HG03135 (cell line): ENCODE measurements around the gene PLVAP.

Experiments
- ATAC-seq: cut with Tn5 transposase; IDR thresholded peaks from one replicate; pipeline ENCODE4 v1.9.1; 2021; ENCODE audit warnings: mild to moderate bottlenecking, moderate library complexity; ENCODE audit not compliant: unreplicated experiment

PLVAP gene

DNA sequence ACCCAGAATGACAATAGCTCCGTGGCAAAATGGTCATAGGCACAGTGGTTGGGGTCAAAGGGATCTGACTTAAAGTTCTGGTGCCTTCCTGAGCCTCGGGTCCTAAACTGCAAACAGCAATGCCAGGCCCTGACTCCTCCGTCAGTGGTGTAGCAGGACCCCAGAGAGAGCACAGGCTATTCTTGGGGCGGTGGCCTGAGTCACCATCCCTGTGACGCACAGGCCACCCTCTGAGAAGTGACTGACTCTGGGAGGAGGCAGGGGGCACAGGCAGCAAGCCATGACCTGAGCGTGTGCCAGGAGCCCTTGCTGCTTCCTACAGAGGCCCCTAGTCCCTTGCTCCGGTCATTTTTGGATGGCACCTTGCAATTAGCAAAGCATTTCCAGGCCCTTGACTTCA, 18.7 kb downstream of the PLVAP start:
- no peak for ATAC-seq

DNA sequence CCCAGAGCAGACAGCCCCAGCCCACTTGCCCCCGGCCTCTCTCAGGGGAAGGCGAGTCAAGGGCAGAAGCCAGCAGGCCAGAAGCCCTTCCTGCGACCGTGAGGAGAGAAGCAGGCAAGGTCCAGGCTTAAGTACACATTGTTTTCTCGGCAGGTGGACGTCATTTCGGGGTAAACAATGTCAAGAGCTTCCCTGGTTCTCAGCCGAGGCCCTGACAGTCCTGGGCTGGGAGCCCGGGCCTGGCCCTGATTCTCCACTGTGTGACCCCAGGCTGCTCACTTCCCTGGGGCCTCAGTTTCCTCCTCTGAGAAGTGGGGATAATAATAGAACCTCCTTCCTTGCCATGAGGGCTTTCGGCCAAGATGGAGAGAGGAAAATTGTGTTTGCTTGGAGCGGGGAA, 19.4 kb downstream of the PLVAP start:
- no peak for ATAC-seq

DNA sequence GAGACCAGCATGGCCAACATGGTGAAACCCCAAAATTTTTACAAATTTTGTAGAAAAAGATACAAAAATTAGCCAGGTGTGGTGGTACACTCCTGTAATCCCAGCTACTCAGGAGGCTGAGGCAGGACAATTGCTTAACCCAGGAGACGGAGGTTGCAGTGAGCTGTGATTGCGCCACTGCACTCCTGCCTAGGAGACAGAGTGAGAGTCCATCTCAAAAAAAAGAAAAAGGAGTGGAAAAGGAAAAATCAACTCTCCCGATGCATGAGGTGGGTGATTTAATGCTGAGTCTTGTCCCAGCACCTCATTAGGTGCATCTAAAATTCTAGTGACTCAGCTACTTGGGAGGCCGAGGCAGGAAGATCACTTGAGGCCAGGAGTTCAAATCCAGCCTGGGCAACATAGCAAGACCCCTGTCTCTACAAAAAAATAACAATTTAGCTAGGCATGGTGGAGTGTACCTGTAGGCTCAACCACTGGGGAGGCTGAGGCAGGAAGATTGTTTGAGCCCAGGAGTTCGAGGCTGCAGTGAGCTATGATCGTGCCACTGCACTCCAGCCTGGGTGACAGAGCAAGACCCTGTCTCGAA, 20.0 kb downstream of the PLVAP start:
- no peak for ATAC-seq

DNA sequence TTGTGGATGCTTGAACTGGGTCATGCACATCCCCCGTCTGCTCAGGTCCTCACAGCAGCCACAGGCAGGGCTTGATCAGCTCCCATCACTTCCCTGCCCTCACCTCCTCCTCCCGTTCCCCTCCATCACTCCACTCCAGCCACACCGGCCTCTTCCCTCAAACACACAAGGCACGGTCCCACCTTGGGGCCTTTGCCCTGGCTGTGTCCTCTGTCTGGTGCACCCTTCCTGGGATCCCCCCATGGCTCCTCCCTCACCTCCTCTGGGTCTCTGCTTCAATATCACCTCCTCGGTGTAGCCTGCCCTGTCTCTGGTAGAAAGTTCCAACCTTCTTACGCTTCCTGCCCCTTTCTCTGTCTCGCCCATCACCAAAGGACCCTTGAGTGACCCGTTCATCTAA, 23.8 kb downstream of the PLVAP start:
- ATAC-seq = no peak

DNA sequence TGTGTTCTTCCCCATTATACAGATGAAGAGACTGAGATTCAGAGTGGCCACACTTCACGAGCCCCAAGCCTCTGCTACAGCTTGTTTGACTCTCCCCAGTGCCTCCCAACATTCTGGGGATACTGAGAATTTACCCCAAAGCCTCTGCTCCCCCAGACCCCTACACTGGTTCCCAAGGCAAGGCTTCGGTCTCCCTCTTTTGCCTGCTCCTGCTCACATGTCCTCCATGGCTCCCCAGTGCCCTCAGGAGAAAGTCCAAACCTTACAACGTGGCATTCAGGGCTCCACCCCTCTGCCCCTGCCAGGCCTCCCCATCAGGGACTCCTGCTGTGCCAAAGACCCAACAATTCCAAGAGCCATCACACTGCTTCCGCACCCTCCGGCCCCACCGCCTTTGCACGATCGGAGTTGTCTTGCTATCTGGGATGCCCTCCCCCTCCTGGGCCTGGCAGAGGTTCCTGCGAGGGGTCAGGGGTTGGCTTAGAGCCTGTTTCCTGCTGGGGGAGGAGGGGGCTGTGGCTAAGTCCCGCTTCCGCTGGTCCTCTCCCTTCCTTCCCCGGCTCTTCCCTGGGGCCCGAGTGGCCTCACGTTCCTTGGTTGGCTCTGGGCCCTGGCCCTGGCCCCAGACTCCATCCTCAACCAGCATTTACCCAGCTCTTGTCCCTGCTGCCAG, 24.4 kb downstream of the PLVAP start:
- no peak for ATAC-seq

DNA sequence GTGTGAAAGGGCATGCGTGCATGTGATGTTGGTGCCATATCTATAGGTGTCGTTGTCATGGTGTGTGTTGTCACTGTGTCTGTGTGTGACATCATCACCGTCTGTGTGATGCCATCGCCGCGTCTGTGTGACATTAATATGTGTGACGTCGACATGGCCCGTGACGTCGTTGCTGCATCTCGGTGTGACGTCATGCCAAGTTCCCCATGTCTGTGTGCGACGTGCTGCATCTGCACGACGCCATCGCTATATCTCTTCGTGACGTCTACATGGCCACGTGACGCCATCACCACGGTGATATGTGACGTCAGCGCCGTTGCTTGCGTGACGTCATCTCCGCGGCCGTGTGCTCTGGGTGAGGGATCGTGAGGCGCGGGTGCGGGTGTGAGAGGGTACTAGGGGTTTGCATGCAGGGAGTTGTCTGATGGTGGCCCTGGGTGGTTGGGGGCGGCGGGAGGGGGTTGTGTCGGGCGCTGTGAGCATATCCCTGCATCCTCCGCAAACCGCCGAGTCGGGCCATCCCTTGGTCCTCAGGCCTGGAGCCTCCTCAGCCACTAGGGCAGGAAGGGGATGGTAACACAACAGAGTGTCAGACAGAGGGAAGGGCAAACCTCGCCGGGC, 25.2 kb downstream of the PLVAP start:
- no peak for ATAC-seq

DNA sequence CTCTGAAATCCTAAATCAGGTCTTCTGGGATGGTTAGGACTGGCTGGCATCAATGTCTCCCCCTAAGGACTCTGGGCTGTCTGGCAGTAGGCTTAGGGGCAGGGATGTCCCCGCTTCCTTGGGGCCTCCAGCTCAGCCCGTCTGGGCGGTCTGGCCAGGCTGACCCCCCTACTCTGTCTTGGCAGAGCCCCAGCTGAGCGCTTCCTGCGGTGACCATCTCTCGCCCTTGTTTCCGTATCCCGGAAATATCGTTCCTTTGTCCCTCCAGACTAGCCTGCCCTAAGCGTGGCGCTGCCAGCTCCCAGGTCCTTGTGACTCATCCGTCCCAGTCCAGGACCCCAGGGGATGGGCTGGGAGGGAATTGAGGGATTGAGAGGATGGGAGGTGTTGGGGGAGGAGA, 28.4 kb downstream of the PLVAP start:
- ATAC-seq = no peak

DNA sequence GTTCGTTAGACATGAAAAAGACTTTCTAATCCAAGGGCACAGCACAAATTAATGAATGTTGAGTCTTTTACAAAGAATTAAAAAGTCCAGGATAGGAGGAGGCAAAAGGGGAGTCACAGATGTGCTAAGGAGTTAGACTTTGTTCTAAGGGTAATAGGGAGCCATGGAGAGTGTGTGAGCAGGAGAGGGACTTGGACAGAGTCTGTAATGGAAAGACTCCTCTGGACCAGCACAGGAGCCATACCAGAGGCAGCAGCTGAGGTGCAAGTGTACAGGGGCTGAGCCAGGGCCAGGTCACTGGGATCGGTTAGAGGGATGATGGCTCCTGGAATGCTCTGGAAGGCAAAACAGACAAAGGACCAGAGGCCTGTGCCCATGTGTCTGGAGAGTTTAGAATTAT, 29.3 kb downstream of the PLVAP start:
- no peak for ATAC-seq

DNA sequence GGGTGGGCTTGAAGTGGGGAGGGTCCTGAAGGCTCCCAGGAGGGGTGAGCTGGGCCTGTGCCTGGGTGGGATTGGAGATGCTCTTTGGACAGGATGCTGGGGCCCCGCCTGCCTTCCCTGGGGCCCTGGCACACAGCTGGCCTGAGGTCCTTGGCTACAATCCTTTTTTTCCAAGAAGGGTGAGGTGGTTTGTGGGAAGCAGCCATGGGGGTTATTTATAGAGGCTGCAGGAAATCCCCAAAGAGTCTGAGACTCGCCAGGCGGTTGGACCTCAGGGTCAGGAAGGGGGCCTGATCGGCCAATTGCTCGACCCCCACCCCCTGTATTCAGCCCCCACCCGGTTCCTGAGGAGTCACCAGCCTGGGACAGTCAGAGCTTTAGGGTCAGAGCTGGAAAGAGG, 29.8 kb downstream of the PLVAP start:
- no peak for ATAC-seq

DNA sequence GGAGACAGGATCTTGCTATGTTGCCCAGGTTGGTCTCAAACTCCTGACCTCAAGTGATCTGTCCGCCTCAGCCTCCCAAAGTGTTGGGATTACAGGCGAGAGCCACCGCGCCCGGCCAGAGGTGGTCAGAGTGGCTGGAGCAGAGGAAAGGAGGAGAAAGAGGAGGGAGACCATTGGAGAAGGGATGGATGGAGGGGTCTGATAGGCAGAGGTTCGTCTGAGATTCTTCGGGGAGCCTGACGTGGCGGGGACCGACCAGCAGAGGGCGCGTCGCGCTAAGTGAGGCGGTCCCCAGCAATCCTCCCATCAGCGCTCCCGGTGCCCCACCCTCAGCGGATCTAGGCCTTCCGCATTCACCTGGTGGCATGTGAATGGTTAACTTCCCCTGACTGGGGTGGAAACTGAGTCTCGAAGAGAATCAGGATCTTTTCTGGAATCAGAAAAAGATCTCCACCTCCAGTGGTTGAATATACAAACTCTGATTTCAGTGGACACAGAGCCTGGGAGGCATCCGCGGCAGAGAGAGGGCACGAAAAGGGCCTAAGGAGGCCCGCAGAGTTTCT, 31.0 kb downstream of the PLVAP start:
- ATAC-seq = no peak

DNA sequence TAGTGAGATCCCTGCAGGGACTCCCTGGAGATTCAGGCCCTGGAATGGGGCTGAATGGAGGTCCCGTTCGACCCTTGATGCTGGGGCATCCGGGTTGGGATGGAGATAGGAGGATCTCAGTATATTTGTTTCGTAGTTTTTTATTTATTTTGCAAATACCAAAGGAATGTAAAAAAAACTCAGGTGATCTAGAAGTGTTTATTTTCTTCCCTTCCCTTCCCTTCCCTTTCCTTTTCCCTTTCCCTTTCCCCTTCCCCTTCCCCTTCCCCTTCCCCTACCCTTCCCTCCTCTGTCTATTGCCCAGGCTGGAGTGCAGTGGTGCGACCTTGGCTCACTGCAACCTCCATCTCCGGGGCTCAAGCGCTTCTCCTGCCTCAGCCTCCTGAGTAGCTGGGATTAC, 35.3 kb downstream of the PLVAP start:
- no peak for ATAC-seq

DNA sequence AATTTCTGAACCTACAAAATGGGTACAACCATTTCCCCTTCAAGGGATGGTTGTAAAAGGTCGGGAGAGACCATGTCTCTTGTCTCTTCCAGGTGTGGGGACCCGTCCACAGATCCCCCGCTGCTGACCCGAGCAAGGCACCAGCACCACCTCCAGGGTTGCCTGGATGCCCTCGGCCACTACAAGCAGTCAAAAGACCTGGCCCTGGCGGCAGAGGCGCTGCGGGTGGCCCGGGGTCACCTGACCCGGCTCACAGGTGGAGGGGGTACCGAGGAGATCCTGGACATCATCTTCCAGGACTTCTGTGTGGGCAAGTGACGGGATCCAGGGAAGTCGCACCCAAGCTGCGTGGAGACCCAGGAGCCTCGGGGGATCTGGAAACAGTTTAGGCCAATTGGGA, 35.8 kb downstream of the PLVAP start:
- no peak for ATAC-seq

DNA sequence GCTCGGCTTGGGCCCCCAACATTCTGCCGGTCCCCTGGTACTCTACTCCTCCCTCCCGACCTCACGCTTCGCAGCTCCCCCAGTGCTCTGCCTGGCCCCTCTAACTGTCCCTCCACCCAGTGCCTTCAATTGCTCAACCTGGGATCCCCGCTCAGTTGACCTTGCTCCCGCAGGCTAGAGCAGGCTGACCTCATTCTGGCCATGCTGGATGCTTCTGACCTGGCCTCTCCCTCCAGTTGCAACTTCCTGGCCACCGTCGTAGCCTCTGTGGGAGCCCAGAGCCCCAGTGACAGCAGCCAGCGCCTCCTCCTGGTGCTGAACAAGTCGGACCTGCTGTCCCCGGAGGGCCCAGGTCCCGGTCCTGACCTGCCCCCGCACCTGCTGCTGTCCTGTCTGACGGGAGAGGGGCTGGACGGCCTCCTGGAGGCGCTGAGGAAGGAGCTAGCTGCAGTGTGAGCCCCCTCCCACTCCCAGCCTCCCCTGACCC, 36.2 kb downstream of the PLVAP start:
- ATAC-seq = no peak

DNA sequence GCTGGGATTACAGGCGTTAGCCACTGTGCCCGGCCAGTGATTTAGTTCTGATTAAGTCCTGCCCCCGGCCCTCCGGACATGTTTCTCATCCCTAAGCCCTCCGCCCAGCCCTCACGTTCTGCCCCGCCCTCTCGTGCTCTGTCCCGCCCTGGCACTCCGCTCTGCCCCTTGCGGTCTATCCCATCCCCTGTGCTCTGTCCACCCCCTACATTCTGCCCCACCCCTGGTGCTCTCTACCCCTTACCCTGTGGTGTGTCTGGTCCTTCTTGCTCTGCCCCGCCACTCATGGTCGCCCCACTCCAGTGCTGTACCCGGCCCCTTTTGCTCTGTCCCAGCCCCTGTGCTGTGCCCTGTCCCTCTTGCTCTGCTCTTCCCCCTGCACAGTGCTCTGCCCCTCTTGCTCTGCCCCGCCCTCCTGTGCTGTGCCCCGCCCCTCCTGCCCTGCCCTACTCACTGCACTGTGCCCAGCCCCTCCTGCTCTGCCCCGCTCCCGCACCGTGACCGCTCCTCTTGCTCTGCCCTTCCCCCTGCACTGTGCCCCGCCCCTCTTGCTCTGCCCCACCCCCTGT, 36.8 kb downstream of the PLVAP start:
- no peak for ATAC-seq

DNA sequence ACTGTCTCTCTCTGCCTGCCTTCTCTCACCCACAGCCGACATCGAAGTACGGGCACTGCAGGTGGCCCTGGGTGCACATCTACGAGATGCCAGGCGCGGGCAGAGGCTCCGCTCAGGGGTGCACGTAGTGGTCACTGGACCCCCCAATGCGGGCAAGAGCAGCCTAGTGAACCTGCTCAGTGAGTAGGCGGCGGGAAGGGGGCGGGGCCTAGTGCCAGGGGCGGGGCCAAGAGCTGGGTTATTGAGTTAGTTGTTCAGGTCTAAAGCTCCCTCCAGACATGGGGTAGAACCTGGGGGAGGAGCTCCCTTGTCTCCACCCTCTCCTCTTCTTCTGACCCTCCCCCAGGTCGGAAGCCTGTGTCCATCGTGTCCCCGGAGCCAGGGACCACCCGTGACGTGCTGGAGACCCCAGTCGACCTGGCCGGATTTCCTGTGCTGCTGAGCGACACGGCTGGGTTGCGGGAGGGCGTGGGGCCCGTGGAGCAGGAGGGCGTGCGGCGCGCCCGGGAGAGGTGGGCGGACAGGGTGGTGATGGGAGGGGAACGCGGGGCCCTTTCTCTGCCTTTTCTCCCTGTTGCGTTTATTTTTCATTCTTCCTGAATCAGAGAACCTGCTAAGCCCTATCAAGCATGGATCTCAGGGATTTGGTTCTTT, 37.9 kb downstream of the PLVAP start:
- ATAC-seq = no peak

DNA sequence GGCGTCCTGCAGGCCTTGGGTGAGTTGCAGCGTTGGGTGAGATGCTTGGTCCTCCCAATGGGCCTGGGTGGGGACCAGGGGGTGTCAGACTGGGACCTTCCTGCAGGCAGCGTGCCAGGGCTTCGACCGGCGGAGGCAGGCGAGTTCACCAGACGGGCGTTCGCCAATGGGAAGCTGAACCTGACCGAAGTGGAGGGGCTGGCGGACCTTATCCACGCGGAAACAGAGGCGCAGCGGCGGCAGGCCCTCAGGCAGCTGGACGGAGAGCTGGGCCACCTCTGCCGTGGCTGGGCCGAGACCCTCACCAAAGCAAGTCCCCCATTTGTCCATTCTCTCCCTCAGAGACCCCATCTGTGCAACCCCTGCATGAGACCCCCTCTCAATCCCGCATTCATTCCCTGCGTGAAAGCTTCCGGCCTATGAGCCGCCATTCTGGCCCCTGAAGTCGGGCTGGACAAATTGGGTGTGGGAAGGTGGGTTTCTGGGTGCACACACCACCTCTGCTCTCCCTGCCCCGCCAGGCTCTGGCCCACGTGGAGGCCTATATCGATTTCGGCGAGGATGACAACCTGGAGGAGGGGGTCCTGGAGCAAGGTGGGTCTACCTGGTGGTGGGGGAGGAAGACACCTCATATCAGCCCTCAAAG, 38.6 kb downstream of the PLVAP start:
- no peak for ATAC-seq

DNA sequence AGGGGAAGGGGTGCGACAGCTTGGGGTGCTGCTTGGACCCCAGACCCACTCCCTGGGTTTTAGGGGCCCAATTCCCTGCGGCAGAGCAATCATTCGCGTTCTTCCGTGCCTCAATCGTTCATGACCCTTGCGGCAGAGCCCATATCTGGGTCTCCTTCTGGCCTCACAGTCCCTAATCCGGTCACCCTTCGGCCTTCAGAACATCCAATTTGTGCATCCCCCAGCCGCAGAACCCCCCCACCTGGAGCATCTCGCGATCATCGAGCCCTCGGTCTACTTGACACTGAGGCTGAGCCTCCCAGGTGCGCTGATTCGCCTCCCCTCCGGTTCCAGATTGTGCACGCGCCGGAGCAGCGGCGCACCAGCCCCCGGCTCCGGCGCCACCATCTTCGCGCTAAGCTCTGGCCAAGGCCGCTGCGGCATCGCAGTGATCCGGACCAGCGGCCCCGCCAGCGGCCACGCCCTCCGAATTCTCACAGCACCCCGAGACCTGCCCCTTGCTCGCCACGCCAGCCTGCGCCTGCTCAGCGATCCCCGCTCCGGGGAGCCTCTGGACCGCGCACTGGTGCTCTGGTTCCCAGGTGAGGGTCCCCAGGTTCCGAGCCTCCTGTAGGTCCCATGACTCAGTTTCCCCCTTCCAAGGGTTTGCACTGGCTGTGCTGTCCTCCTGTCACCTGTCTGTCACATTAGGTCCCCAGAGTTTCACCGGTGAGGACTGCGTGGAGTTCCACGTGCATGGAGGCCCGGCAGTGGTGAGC, 39.3 kb downstream of the PLVAP start:
- no peak for ATAC-seq

DNA sequence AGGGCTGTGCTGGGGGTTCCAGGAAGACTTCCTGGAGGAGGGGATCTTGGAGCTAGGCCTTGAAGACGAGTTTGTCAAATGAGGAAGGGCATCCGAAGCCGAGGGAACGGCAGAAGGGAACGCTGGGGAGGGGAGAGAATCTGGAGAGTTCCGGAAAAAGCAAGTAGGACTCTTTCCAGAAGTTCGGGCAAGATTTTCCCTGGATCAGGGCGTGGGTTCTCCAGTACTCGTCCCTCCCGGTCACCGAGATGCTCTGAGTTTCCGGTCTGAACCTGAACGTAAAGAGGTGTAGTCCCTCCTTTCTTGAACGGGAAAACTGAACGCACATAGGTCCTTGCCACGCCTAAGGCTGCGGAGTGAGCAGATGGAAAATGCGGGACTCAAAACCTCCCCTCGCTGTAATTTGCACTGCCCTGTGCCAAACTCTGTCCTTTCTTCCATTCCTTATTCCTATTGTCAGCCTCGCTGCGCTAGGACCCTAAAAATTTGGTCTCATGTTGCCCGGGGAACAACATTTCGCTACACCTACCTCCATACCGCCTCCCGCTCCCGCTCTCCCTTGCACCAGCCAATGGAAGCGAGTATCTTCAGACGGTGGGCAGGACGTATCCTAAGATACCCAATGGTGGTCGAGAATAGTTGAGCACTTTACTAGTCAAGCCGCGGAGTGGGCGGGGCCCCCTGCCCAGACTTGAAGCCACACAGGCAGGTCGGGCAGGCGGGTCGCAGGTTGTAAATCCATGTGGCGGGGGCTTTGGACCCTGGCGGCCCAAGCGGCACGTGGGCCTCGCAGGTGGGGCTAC, 40.1 kb downstream of the PLVAP start, which contains the start of gene GTPBP3:
Gene GTPBP3 (plus strand): TSS at position 682 of the 803 bp plus-strand sequence. CDS start 59 bp downstream, at position 741.
- ATAC-seq = peak; percentile 70

DNA sequence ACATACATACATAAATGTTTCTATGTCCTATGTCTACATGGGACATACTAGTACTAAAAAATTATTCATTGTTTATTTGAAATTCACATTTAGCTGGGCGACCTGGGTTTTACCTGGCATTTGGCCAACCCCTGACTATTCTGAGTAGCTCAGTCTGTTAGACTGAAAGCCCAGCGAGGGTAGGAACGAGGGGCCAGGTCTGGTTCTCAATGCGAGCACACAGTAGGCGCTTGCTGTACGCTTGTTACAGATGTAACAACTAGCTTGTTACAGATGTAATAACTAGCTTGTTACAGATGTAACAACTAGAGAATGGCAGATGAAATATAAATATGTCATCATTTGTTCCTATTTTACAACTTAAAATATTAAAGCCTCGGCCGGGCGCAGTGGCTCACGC, 41.6 kb downstream of the PLVAP start:
- ATAC-seq = no peak
